ENCODE data around the gene SDK1.

GRCh38 chr7:4028221-4028620, 727.2 kb downstream of the SDK1 start:
- TF ChIP-seq JUN (IDR thresholded peaks at IDR 0.05; ENCODE audit: borderline replicate concordance, insufficient read depth, insufficient read length, low read depth) (no peak), GATA2 (IDR thresholded peaks at IDR 0.05; ENCODE audit: insufficient read depth, insufficient read length, low read depth, low read length) (no peak), CTCF (IDR thresholded peaks at IDR 0.05; ENCODE audit: extremely low read depth in 1 of 2, insufficient read depth in 1 of 2, low read depth in 1 of 2, low read length in 2 of 2) (no peak), POLR2AphosphoS5 (IDR thresholded peaks at IDR 0.05; ENCODE audit: insufficient read depth, low read depth, low read length) (no peak), POLR2A (IDR thresholded peaks at IDR 0.05; ENCODE audit: low read depth, low read length) (no peak), MYC (IDR thresholded peaks at IDR 0.05; ENCODE audit: low read depth, low read length) (no peak), MAX (IDR thresholded peaks at IDR 0.05; ENCODE audit: insufficient read depth, insufficient read length) (no peak)

Measured in endothelial cell of umbilical vein (primary cell).